Fibroblast of the aortic adventitia (primary cell): ENCODE measurements around the gene CROT. TPM values are rescaled to one million over a fixed set of nuclear protein-coding genes. Genes with fewer than 3 reads are reported as not detected.

Experiments used
- DNase-seq: peaks from one replicate; pipeline ENCODE4 v3.0.0-alpha.2; 2010; ENCODE audit warnings: low read depth
- H3K4me3 ChIP-seq: 2 replicates; pipeline ENCODE4 v1.5.1; 2011; ENCODE audit warnings: low read depth, mild to moderate bottlenecking, control low read depth, low read length, moderate library complexity
- CTCF ChIP-seq: IDR thresholded peaks from 2 replicates; pipeline ENCODE4 v1.5.1; 2011; ENCODE audit warnings: mild to moderate bottlenecking, low read length, control low read depth, inconsistent platforms; ENCODE audit not compliant: insufficient read depth
- total RNA-seq: library from RNA; depleted of rRNA; stranded (reverse); fragments of >200 nt; gene quantifications from 2 replicates; pipeline ENCODE4 v1.2.3, GENCODE V29; 2012; ENCODE audit warnings: low replicate concordance

CROT gene
- total RNA-seq, 1 donor, result 25.9 TPM

- no peak overlapping the region for H3K4me3 ChIP-seq
- no peak for DNase-seq
- no peak for TF ChIP-seq CTCF
Observed at GRCh38 chr7:87342231-87342630, 3.2 kb upstream of the CROT start.

- DNase-seq, result peak; percentile 17
- H3K4me3 ChIP-seq, result peak overlapping the region; percentile 85
- TF ChIP-seq CTCF, result no peak
Observed at GRCh38 chr7:87344446-87344845, 1.0 kb upstream of the CROT start.

GRCh38 chr7:87345962-87346371, 503 bp downstream of the CROT start:
- DNase-seq, result peak; percentile 20
- H3K4me3 ChIP-seq, result peak overlapping the region; percentile 85
- no peak for TF ChIP-seq CTCF

DNA sequence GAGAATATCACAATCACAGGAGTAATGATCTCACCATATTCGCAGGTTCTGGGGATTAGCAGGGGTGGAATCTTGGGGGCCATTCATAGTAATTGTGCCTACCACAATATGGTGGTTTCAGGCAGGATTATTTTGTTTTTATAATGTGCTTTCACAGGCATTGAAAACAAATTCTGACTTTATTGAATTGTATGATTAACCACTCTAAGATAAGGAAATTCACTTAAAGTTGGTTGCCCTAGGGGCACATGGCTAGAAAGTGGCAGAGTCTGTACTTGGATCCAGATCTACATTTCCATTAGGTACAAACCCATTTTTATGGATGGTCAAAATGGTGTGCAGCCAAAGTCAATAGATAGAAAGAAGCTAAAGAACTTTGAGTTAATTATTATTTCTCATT, 1.7 kb downstream of the CROT start:
- no peak overlapping the region for H3K4me3 ChIP-seq
- DNase-seq, result no peak
- TF ChIP-seq CTCF, result no peak

GRCh38 chr7:87347664-87348063, 2.2 kb downstream of the CROT start:
- no peak for TF ChIP-seq CTCF
- DNase-seq, result no peak
- no peak overlapping the region for H3K4me3 ChIP-seq

DNA sequence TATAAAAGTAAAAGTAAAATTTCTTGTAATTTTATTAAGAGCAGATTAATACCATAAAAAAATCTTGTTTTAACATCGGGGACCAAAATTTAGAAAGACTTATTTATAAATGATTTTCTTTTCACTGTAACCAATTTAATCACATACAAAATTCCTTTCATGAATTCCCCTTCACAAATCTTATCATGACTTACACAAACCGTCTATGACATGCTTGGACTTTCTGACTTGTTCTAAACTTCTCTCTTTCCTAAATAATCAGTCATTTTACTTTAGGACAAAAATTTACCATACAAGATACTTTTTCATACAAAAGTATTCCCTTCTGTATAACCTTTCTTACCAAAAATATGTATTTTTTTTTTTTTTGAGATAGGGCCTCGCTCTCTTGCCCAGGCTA, 9.3 kb downstream of the CROT start:
- DNase-seq, result peak; percentile 9
- H3K4me3 ChIP-seq, result no peak overlapping the region
- no peak for TF ChIP-seq CTCF

DNA sequence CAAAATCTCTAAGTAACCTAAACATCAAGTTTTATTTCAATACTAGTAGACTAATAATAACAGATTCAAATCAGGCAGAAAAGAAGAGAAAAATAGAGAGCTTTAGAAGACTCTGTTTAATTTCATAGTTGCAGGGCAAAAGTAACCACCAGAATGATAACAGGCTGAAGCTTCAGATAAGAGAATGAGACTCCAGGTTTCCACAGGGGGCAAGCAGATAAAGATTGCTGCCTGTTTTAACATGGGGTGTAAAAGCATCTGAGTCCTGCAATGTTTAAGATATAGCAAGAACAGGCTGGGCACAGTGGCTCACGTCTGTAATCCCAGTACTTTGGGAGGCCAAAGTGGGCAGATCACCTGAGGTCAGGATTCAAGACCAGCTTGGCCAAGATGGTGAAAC, 11.0 kb downstream of the CROT start:
- H3K4me3 ChIP-seq, result no peak overlapping the region
- DNase-seq, result no peak
- TF ChIP-seq CTCF, result no peak
